ENCODE data around the gene PLPP4.

Gene PLPP4

GRCh38 chr10:120456626-120457430, at the start of gene PLPP4:
Gene PLPP4 (plus strand): TSS chr10:120457227. CDS start chr10:120457306, 79 bp downstream.
- no peak for DNase-seq

- no peak for DNase-seq
These were observed 47.2 kb upstream of the PLPP4 start for GRCh38 chr10:120409816-120410215.

- no peak for DNase-seq
These were observed 42.1 kb upstream of the PLPP4 start for GRCh38 chr10:120414946-120415345.

- DNase-seq: no peak
These were observed 41.2 kb upstream of the PLPP4 start for GRCh38 chr10:120415709-120416330.

GRCh38 chr10:120420421-120420820, 36.6 kb upstream of the PLPP4 start:
- DNase-seq: no peak

GRCh38 chr10:120421250-120421649, 35.8 kb upstream of the PLPP4 start:
- no peak for DNase-seq

GRCh38 chr10:120422457-120422856, 34.6 kb upstream of the PLPP4 start:
- no peak for DNase-seq

- peak; percentile 18 for DNase-seq
These were observed 33.4 kb upstream of the PLPP4 start for GRCh38 chr10:120423431-120424197.

GRCh38 chr10:120424198-120424464, 32.9 kb upstream of the PLPP4 start:
- DNase-seq: no peak

- no peak for DNase-seq
These were observed 30.7 kb upstream of the PLPP4 start for GRCh38 chr10:120426306-120426705.

- no peak for DNase-seq
These were observed 28.3 kb upstream of the PLPP4 start for GRCh38 chr10:120428754-120429153.

- DNase-seq: no peak
These were observed 27.6 kb upstream of the PLPP4 start for GRCh38 chr10:120429395-120429794.

- DNase-seq: no peak
These were observed 25.8 kb upstream of the PLPP4 start for GRCh38 chr10:120431251-120431651.

- DNase-seq: no peak
These were observed 24.8 kb upstream of the PLPP4 start for GRCh38 chr10:120432209-120432608.

- DNase-seq: no peak
These were observed 23.9 kb upstream of the PLPP4 start for GRCh38 chr10:120433141-120433540.

GRCh38 chr10:120436439-120437112, 20.5 kb upstream of the PLPP4 start:
- no peak for DNase-seq

GRCh38 chr10:120437541-120437940, 19.5 kb upstream of the PLPP4 start:
- no peak for DNase-seq

GRCh38 chr10:120451968-120452367, 5.1 kb upstream of the PLPP4 start:
- DNase-seq: no peak

- no peak for DNase-seq
These were observed 3.7 kb upstream of the PLPP4 start for GRCh38 chr10:120453319-120453718.

GRCh38 chr10:120453886-120454285, 3.1 kb upstream of the PLPP4 start:
- DNase-seq: no peak

GRCh38 chr10:120455004-120455403, 2.0 kb upstream of the PLPP4 start:
- DNase-seq: no peak

- no peak for DNase-seq
These were observed 1.4 kb upstream of the PLPP4 start for GRCh38 chr10:120455606-120456005.

- no peak for DNase-seq
These were observed 843 bp upstream of the PLPP4 start for GRCh38 chr10:120456143-120456625.

Measured in activated CD4-positive, alpha-beta T cell treated with anti-CD3 and anti-CD28 coated beads, Interleukin-2, amount 50 U/mL, for 16 hours (primary cell).